HG02798 (cell line): ENCODE results near the gene PCDHA3.
"Not testable (repeated sequence)": the region's sequence is repeated elsewhere in the genome, so short reads cannot be mapped to it uniquely, and the experiment has no call there.

ENCODE experiments used
- ATAC-seq: cut with Tn5 transposase; IDR thresholded peaks from one replicate; pipeline ENCODE4 v1.9.1; 2021; ENCODE audit warnings: mild to moderate bottlenecking; ENCODE audit not compliant: unreplicated experiment, poor library complexity

Gene PCDHA3

DNA sequence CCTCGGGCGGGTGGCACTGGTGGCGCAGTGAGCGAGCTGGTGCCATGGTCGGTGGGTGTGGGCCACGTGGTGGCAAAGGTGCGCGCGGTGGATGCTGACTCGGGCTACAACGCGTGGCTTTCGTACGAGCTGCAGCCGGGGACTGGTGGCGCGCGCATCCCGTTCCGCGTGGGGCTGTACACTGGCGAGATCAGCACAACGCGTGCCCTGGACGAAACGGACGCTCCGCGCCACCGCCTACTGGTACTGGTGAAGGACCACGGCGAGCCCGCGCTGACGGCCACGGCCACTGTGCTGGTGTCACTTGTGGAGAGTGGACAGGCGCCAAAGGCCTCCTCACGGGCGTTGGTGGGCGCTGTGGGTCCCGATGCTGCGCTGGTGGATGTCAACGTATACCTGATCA lies 8.0 kb downstream of the PCDHA3 start:
- no peak for ATAC-seq

DNA sequence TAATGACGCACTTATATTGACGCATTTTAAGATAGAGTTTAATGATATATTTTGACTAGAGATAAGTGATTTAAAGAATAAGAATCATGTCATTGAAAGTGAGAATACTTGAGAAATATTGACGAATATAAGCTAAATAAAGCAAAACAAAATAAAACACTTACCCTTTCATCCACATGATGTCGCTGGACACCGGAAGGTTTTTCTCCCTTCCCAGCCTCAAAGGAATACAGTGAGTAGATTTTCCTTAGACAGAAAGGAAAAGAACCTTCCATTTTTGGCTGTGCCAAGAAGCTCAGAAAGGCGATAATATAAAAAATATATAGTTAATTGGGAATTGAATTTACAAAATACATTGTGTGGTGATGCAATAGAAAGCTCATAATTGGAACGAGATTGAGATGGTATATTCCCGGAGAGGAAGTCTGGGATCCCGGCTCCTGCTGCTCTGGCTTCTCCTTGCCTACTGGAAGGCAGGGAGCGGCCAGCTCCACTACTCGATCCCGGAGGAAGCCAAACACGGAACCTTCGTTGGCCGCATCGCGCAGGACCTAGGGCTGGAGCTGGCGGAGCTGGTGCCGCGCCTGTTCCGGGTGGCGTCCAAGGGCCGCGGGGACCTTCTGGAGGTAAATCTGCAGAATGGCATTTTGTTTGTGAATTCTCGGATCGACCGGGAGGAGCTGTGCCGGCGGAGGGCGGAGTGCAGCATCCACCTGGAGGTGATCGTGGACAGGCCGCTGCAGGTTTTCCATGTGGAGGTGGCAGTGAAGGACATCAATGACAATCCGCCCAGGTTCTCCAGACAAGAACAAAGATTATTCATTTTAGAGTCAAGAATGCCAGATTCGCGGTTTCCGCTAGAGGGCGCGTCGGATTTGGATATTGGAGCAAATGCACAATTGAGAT lies 20.8 kb downstream of the PCDHA3 start, which contains the start of gene PCDHA5:
Gene PCDHA5 (plus strand): TSS at position 239 of the 906 bp plus-strand sequence.
- ATAC-seq, result no peak

DNA sequence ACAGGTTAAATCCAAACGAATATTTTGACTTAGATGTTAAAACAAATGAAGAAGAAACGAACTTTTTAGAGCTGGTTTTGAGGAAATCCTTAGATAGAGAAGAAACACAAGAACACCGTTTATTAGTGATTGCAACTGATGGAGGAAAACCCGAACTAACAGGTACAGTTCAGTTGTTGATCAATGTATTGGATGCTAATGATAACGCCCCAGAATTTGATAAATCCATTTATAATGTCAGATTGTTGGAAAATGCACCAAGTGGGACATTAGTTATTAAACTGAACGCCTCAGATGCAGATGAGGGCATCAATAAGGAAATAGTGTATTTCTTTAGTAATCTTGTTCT lies 21.4 kb downstream of the PCDHA3 start:
- ATAC-seq, result no peak

- ATAC-seq, result not testable (repeated sequence)
Measured at GRCh38 chr5:140822969-140823368, 22.1 kb downstream of the PCDHA3 start.

DNA sequence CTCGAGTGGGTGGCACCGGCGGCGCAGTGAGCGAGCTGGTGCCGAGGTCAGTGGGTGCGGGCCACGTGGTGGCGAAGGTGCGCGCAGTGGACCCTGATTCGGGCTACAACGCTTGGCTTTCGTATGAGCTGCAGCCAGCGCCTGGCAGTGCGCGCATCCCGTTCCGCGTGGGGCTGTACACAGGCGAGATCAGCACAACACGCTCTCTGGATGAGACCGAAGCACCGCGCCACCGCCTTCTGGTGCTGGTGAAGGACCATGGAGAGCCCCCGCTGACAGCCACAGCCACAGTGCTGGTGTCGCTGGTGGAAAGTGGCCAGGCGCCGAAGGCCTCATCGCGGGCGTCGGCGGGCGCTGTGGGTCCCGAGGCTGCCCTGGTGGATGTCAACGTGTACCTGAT lies 22.6 kb downstream of the PCDHA3 start:
- ATAC-seq, result no peak

DNA sequence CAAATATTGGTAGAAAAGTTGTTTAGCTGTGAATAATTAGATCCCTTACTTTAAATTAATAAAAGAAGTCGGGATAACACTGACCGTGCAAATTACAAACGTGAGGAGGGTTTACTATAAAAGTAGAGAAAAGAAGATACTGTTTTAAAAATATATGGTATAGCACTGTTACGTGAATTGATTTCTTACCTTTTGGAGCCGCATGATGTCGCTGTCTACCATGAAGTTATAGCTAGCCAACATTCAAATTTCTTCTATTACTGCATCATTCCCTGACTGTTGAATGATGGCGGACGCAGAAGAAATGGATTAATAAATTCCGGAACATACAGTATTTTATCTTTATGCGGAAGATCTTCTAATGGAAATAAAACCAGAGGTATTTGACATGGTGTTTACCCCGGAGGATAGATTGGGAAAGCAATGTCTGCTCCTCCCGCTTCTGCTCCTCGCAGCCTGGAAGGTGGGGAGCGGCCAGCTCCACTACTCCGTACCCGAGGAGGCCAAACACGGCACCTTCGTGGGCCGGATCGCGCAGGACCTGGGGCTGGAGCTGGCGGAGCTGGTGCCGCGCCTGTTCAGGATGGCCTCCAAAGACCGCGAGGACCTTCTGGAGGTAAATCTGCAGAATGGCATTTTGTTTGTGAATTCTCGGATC lies 27.0 kb downstream of the PCDHA3 start, which contains the start of gene PCDHA6:
Gene PCDHA6 (plus strand): TSS at position 257 of the 658 bp plus-strand sequence. CDS start 132 bp downstream, at position 389.
- no peak for ATAC-seq

DNA sequence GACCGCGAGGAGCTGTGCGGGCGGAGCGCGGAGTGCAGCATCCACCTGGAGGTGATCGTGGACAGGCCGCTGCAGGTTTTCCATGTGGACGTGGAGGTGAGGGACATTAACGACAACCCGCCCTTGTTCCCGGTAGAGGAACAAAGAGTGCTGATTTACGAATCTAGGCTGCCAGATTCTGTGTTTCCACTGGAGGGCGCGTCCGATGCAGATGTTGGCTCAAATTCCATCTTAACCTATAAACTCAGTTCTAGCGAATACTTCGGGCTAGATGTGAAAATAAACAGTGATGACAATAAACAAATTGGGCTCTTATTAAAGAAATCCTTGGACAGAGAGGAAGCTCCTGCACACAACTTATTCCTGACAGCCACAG lies 27.5 kb downstream of the PCDHA3 start:
- no peak for ATAC-seq

GRCh38 chr5:140829511-140830501 lies 28.9 kb downstream of the PCDHA3 start:
- not testable (repeated sequence) for ATAC-seq

GRCh38 chr5:140833993-140834392 lies 33.1 kb downstream of the PCDHA3 start, which contains the start of gene PCDHA7:
Gene PCDHA7, plus strand, starts transcription at chr5:140834269. Its CDS starts 115 bp downstream, at chr5:140834384.
- no peak for ATAC-seq

DNA sequence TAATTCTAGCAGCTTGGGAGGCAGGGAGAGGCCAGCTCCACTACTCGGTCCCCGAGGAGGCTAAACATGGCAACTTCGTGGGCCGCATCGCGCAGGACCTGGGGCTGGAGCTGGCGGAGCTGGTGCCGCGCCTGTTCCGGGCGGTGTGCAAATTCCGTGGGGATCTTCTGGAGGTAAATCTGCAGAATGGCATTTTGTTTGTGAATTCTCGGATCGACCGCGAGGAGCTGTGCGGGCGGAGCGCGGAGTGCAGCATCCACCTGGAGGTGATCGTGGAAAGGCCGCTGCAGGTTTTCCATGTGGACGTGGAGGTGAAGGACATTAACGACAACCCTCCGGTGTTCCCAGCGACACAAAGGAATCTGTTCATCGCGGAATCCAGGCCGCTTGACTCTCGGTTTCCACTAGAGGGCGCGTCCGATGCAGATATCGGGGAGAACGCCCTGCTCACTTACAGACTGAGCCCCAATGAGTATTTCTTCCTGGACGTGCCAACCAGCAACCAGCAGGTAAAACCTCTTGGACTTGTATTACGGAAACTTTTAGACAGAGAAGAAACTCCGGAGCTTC lies 33.7 kb downstream of the PCDHA3 start:
- not testable (repeated sequence) for ATAC-seq

- ATAC-seq, result no peak
Measured at GRCh38 chr5:140835622-140836510, 35.0 kb downstream of the PCDHA3 start.

DNA sequence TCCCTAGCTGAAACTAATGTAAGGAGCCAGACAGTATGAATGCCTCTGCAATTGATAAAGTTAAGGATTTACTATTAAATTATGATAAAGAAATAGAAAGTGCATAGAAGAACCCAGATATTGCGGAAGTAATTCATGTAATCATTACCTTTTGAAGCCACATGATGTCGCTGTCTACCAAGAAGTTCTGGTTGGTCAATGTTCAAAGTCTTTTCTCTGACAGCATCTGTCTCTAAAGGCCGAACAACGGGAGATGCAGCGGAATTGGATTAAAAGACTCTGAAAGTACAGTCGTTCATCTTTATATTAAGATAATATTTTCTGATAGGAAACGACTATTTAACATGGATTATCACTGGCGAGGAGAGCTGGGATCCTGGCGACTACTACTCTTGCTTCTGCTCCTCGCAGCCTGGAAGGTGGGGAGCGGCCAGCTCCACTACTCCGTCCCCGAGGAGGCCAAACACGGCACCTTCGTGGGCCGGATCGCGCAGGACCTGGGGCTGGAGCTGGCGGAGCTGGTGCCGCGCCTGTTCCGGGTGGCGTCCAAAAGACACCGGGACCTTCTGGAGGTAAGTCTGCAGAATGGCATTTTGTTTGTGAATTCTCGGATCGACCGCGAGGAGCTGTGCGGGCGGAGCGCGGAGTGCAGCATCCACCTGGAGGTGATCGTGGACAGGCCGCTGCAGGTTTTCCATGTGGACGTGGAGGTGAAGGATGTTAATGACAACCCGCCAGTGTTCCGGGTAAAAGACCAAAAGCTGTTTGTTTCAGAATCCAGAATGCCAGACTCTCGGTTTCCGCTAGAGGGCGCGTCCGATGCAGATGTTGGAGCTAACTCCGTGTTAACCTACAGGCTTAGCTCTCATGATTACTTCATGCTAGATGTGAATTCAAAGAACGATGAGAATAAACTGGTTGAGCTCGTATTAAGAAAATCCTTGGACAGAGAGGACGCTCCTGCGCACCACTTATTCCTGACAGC lies 40.4 kb downstream of the PCDHA3 start, which contains the start of gene PCDHA8:
Gene PCDHA8 (plus strand): TSS at position 210 of the 985 bp plus-strand sequence. CDS start 135 bp downstream, at position 345.
- ATAC-seq, result no peak

DNA sequence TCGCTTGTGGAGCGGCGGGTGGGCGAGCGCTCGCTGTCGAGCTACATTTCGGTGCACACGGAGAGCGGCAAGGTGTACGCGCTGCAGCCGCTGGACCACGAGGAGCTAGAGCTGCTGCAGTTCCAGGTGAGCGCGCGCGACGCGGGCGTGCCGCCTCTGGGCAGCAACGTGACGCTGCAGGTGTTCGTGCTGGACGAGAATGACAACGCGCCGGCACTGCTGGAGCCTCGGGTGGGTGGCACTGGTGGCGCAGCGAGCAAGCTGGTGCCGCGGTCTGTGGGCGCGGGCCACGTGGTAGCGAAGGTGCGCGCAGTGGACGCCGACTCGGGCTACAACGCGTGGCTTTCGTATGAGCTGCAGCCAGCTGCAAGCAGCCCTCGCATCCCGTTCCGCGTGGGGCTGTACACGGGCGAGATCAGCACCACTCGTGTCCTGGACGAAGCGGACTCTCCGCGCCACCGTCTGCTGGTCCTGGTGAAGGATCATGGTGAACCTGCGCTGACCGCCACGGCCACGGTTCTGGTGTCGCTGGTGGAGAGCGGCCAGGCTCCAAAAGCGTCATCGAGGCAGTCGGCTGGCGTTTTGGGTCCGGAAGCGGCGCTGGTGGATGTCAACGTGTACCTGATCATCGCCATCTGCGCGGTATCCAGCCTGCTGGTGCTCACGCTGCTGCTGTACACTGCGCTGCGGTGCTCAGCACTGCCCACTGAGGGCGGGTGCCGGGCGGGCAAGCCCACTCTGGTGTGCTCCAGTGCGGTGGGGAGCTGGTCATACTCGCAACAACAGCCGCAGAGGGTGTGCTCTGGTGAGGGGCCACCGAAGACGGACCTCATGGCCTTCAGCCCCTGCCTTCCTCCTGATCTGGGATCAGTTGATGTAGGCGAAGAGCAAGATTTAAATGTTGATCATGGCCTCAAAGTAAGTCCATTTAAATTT lies 42.2 kb downstream of the PCDHA3 start:
- ATAC-seq, result no peak

GRCh38 chr5:140848139-140849102 lies 47.6 kb downstream of the PCDHA3 start, which contains the start of gene PCDHA9:
Gene PCDHA9, plus strand, starts transcription at chr5:140848382. Its CDS starts 114 bp downstream, at chr5:140848496.
- not testable (repeated sequence) for ATAC-seq
